ENCODE measurements around the gene RABL3.

GRCh38 chr3:120652281-120652680, 90.0 kb downstream of the RABL3 start:
- TF ChIP-seq CTCF (IDR thresholded peaks at IDR 0.05) (no peak), POLR2A (IDR thresholded peaks at IDR 0.05) (no peak)
